HepG2 (cell line): ENCODE data around the gene ASXL1. TPM values are rescaled to one million over a fixed set of nuclear protein-coding genes. Genes with fewer than 3 reads are reported as not detected.

Experiments
- AGO1 ChIP-seq: fragments of 200-400 bp; formaldehyde crosslinking; IDR thresholded peaks from 2 replicates; pipeline ENCODE4 v1.6.1; 2017; ENCODE audit warnings: mild to moderate bottlenecking, low read depth, low read length, moderate library complexity; ENCODE audit not compliant: poor library complexity, severe bottlenecking
- ATAD3A ChIP-seq: sonication (generic); formaldehyde crosslinking; IDR thresholded peaks from 2 replicates; pipeline ENCODE4 v1.4.0; 2020; ENCODE audit warnings: missing genetic modification reagents
- CAMTA2 ChIP-seq: sonication (generic); formaldehyde crosslinking; IDR thresholded peaks from 2 replicates; pipeline ENCODE4 v1.4.0; 2020; ENCODE audit warnings: mild to moderate bottlenecking, missing genetic modification reagents, borderline replicate concordance
- ELF1 ChIP-seq: sonication (generic); formaldehyde crosslinking; IDR thresholded peaks from 2 replicates; pipeline ENCODE4 v1.4.0; 2020; ENCODE audit warnings: missing genetic modification reagents
- GATAD1 ChIP-seq: IDR thresholded peaks from 2 replicates; pipeline ENCODE4 v1.6.1; 2016; ENCODE audit warnings: missing genetic modification reagents, missing compliant biosample characterization
- HOXA5 ChIP-seq: sonication (generic); formaldehyde crosslinking; IDR thresholded peaks from 2 replicates; pipeline ENCODE4 v1.4.0; 2020; ENCODE audit warnings: missing genetic modification reagents
- KDM5A ChIP-seq: fragments of 200-600 bp; sonication (generic); IDR thresholded peaks from 2 replicates; pipeline ENCODE4 v1.7.0; 2018; ENCODE audit warnings: antibody characterized with exemption, mild to moderate bottlenecking, low read length, borderline replicate concordance
- RAD21 ChIP-seq: fragments of 450-650 bp; formaldehyde crosslinking; IDR thresholded peaks from 2 replicates; pipeline ENCODE4 v1.5.0; 2020; ENCODE audit warnings: mild to moderate bottlenecking
- RFX3 ChIP-seq: IDR thresholded peaks from 2 replicates; pipeline ENCODE4 v1.6.1; 2016; ENCODE audit warnings: missing biosample characterization, missing genetic modification reagents
- SIN3A ChIP-seq: IDR thresholded peaks from 2 replicates; pipeline ENCODE4 v1.6.1; 2011; ENCODE audit warnings: low read depth, mild to moderate bottlenecking, control low read depth, low read length, borderline replicate concordance
- SNAI1 ChIP-seq: sonication (generic); formaldehyde crosslinking; IDR thresholded peaks from 2 replicates; pipeline ENCODE4 v1.5.0; 2020; ENCODE audit warnings: mild to moderate bottlenecking, missing genetic modification reagents, borderline replicate concordance
- THYN1 ChIP-seq: sonication (generic); formaldehyde crosslinking; IDR thresholded peaks from 2 replicates; pipeline ENCODE4 v1.8.1; 2023; ENCODE audit warnings: low read depth, mild to moderate bottlenecking, moderate library complexity, missing genetic modification reagents, borderline replicate concordance
- ZNF124 ChIP-seq: sonication (generic); formaldehyde crosslinking; IDR thresholded peaks from 2 replicates; pipeline ENCODE4 v1.4.0; 2020; ENCODE audit warnings: missing genetic modification reagents
- ZNF468 ChIP-seq: sonication (generic); formaldehyde crosslinking; IDR thresholded peaks from 2 replicates; pipeline ENCODE4 v1.8.0; 2022; ENCODE audit warnings: mild to moderate bottlenecking, moderate library complexity, missing genetic modification reagents
- ZNF484 ChIP-seq: sonication (generic); formaldehyde crosslinking; IDR thresholded peaks from 2 replicates; pipeline ENCODE4 v1.5.1; 2020; ENCODE audit warnings: mild to moderate bottlenecking, low read depth, missing genetic modification reagents, borderline replicate concordance
- ZNF564 ChIP-seq: sonication (generic); formaldehyde crosslinking; IDR thresholded peaks from 2 replicates; pipeline ENCODE4 v1.8.1; 2023; ENCODE audit warnings: mild to moderate bottlenecking, missing genetic modification reagents
- ZNF768 ChIP-seq: sonication (generic); formaldehyde crosslinking; IDR thresholded peaks from 2 replicates; pipeline ENCODE4 v1.4.0; 2020; ENCODE audit warnings: missing genetic modification reagents
- polyA plus RNA-seq, 8 experiments: library from polyadenylated mRNA; depleted of rRNA in 3 of 8; stranded (reverse) in 7 of 8; unstranded in 1 of 8; fragments of >200 nt; fragmentation: Illumina TruSeq in 4 of 8; extraction: Trizol in 4 of 8; gene quantifications; 2 replicates each; pipeline versions ENCODE4 v1.2.1 to v1.2.3, GENCODE V29; 2011 to 2016; ENCODE audit warnings: low read depth in 4 of 8, missing spikeins in 1 of 8, mixed read lengths in 1 of 8; ENCODE audit not compliant: insufficient read depth in 1 of 8
- total RNA-seq, 5 experiments: library from RNA; depleted of rRNA; stranded (reverse); fragments of >200 nt; fragmentation: Illumina TruSeq; extraction: Trizol; gene quantifications; 2 replicates each; pipeline ENCODE4 v1.2.3, GENCODE V29; 2016; ENCODE audit warnings: low read depth in 1 of 5
- TF ChIP-seq, protein P1 (sequence below): sonication (generic); formaldehyde crosslinking; IDR thresholded peaks from one replicate; pipeline ENCODE4 v1.5.1; 2020; ENCODE audit warnings: mild to moderate bottlenecking, missing genetic modification reagents; ENCODE audit errors: not compliant biosample characterization
- TF ChIP-seq, protein P2 (sequence below): IDR thresholded peaks from 2 replicates; pipeline ENCODE4 v1.4.0; 2020; ENCODE audit warnings: mild to moderate bottlenecking, missing genetic modification reagents

Gene ASXL1
- total and polyA plus RNA-seq, 2 of the 13 experiments (the other 11 are each of a cell fraction or from before 2014, with no cell fraction given), result 62.1 to 74.8 TPM

GRCh38 chr20:32344835-32345506 is 13.2 kb upstream of the ASXL1 start (continued):
- TF ChIP-seq ZNF564 (CRISPR knock-in tag) (no peak), SNAI1 (CRISPR knock-in tag) (no peak), ZNF484 (CRISPR knock-in tag) (no peak), SIN3A (no peak), ZNF468 (CRISPR knock-in tag) (no peak), KDM5A (no peak), RAD21 (CRISPR knock-in tag) (no peak), THYN1 (CRISPR knock-in tag) (no peak), AGO1 (no peak), HOXA5 (CRISPR knock-in tag) (no peak), CAMTA2 (CRISPR knock-in tag) (no peak), RFX3 (no peak), GATAD1 (no peak; the same call in 1 of the 2 replicates), ATAD3A (CRISPR knock-in tag) (no peak), ZNF768 (CRISPR knock-in tag) (no peak), ELF1 (CRISPR knock-in tag) (no peak), ZNF124 (CRISPR knock-in tag) (no peak)
- TF ChIP-seq, protein P1, sequence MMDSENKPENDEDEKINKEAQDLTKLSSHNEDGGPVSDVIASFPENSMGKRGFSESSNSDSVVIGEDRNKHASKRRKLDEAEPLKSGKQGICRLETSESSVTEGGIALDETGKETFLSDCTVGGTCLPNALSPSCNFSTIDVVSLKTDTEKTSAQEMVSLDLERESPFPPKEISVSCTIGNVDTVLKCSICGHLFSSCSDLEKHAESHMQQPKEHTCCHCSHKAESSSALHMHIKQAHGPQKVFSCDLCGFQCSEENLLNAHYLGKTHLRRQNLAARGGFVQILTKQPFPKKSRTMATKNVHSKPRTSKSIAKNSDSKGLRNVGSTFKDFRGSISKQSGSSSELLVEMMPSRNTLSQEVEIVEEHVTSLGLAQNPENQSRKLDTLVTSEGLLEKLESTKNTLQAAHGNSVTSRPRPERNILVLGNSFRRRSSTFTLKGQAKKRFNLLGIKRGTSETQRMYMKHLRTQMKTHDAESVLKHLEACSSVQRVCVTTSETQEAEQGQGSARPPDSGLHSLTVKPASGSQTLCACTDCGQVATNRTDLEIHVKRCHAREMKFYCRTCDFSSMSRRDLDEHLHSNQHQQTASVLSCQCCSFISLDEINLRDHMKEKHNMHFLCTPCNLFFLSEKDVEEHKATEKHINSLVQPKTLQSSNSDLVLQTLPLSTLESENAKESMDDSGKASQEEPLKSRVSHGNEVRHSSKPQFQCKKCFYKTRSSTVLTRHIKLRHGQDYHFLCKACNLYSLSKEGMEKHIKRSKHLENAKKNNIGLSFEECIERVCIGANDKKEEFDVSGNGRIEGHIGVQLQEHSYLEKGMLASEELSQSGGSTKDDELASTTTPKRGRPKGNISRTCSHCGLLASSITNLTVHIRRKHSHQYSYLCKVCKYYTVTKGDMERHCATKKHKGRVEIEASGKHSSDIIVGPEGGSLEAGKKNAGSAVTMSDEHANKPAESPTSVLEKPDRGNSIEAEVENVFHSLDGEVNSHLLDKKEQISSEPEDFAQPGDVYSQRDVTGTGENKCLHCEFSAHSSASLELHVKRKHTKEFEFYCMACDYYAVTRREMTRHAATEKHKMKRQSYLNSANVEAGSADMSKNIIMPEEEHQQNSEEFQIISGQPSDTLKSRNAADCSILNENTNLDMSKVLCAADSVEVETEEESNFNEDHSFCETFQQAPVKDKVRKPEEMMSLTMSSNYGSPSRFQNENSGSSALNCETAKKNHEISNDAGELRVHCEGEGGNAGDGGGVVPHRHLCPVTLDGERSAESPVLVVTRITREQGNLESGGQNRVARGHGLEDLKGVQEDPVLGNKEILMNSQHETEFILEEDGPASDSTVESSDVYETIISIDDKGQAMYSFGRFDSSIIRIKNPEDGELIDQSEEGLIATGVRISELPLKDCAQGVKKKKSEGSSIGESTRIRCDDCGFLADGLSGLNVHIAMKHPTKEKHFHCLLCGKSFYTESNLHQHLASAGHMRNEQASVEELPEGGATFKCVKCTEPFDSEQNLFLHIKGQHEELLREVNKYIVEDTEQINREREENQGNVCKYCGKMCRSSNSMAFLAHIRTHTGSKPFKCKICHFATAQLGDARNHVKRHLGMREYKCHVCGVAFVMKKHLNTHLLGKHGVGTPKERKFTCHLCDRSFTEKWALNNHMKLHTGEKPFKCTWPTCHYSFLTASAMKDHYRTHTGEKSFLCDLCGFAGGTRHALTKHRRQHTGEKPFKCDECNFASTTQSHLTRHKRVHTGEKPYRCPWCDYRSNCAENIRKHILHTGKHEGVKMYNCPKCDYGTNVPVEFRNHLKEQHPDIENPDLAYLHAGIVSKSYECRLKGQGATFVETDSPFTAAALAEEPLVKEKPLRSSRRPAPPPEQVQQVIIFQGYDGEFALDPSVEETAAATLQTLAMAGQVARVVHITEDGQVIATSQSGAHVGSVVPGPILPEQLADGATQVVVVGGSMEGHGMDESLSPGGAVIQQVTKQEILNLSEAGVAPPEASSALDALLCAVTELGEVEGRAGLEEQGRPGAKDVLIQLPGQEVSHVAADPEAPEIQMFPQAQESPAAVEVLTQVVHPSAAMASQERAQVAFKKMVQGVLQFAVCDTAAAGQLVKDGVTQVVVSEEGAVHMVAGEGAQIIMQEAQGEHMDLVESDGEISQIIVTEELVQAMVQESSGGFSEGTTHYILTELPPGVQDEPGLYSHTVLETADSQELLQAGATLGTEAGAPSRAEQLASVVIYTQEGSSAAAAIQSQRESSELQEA, result no peak
- TF ChIP-seq, protein P2, sequence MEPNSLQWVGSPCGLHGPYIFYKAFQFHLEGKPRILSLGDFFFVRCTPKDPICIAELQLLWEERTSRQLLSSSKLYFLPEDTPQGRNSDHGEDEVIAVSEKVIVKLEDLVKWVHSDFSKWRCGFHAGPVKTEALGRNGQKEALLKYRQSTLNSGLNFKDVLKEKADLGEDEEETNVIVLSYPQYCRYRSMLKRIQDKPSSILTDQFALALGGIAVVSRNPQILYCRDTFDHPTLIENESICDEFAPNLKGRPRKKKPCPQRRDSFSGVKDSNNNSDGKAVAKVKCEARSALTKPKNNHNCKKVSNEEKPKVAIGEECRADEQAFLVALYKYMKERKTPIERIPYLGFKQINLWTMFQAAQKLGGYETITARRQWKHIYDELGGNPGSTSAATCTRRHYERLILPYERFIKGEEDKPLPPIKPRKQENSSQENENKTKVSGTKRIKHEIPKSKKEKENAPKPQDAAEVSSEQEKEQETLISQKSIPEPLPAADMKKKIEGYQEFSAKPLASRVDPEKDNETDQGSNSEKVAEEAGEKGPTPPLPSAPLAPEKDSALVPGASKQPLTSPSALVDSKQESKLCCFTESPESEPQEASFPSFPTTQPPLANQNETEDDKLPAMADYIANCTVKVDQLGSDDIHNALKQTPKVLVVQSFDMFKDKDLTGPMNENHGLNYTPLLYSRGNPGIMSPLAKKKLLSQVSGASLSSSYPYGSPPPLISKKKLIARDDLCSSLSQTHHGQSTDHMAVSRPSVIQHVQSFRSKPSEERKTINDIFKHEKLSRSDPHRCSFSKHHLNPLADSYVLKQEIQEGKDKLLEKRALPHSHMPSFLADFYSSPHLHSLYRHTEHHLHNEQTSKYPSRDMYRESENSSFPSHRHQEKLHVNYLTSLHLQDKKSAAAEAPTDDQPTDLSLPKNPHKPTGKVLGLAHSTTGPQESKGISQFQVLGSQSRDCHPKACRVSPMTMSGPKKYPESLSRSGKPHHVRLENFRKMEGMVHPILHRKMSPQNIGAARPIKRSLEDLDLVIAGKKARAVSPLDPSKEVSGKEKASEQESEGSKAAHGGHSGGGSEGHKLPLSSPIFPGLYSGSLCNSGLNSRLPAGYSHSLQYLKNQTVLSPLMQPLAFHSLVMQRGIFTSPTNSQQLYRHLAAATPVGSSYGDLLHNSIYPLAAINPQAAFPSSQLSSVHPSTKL (CRISPR knock-in tag), result peak; percentile 65
